CD4-positive, alpha-beta T cell (primary cell): ENCODE measurements around the gene CEP95. TPM values are rescaled to one million over a fixed set of nuclear protein-coding genes. Genes with fewer than 3 reads are reported as not detected.

Experiments
- ATAC-seq: fragments of 200-7000 bp; cut with Tn5 transposase; one replicate; pipeline ENCODE4 v1.10.0; 2022; ENCODE audit warnings: mild to moderate bottlenecking; ENCODE audit not compliant: poor library complexity
- CTCF ChIA-PET: fragments of 350-600 bp; sonication (Branson Sonifier 250); formaldehyde crosslinking; loops from one replicate; lab custom pipeline; 2021; ENCODE audit warnings: antibody characterized with exemption, inconsistent platforms; lab: Charles Lee
- POLR2A ChIA-PET: fragments of 350-600 bp; sonication (Branson Sonifier 250); formaldehyde crosslinking; loops from one replicate; lab custom pipeline; 2021; ENCODE audit warnings: antibody characterized with exemption, inconsistent platforms; lab: Charles Lee
- DNase-seq, 14 experiments: peaks; one replicate each; pipeline ENCODE4 v3.0.0-alpha.2; 2013 to 2020; ENCODE audit warnings: mixed read lengths in 2 of 14
- H3K27ac ChIP-seq, 2 donors: one replicate each; pipeline versions ENCODE4 v1.5.1 to v1.7.0; 2013; ENCODE audit warnings: low read length in 2 of 2, low read depth in 1 of 2, mild to moderate bottlenecking in 1 of 2
- H3K27me3 ChIP-seq, 2 experiments: 1 replicate in 1 of 2; 2 replicates in 1 of 2; pipeline versions ENCODE4 v1.6.1 to v1.7.0; 2013; ENCODE audit warnings: low read length in 2 of 2, control low read depth in 1 of 2, mild to moderate bottlenecking in 1 of 2, moderate library complexity in 1 of 2; ENCODE audit not compliant: insufficient read depth in 2 of 2, control insufficient read depth in 1 of 2
- H3K36me3 ChIP-seq: one replicate; pipeline ENCODE4 v1.6.1; 2013; ENCODE audit warnings: low read length, control low read depth; ENCODE audit not compliant: insufficient read depth
- H3K4me1 ChIP-seq: one replicate; pipeline ENCODE4 v1.6.1; 2013; ENCODE audit warnings: low read length, control low read depth; ENCODE audit not compliant: insufficient read depth
- H3K4me3 ChIP-seq: one replicate; pipeline ENCODE4 v1.5.1; 2013; ENCODE audit warnings: mild to moderate bottlenecking, low read length, moderate library complexity
- H3K9me3 ChIP-seq, 2 experiments: 1 replicate in 1 of 2; 2 replicates in 1 of 2; pipeline versions ENCODE4 v1.6.1 to v1.7.0; 2013; ENCODE audit warnings: low read length in 2 of 2, mild to moderate bottlenecking in 2 of 2, control low read depth in 1 of 2, moderate library complexity in 1 of 2; ENCODE audit not compliant: control insufficient read depth in 1 of 2, insufficient read depth in 1 of 2
- H3K27ac Mint-ChIP-seq: one replicate; pipeline ENCODE4 v1.8.0; 2020; ENCODE audit warnings: mixed read lengths
- H3K27me3 Mint-ChIP-seq: one replicate; pipeline ENCODE4 v1.8.0; 2021; ENCODE audit warnings: mixed read lengths
- H3K36me3 Mint-ChIP-seq: one replicate; pipeline ENCODE4 v1.8.0; 2021; ENCODE audit warnings: low read depth, mixed read lengths
- H3K4me1 Mint-ChIP-seq: one replicate; pipeline ENCODE4 v1.8.0; 2021; ENCODE audit warnings: low read depth, mixed read lengths
- H3K4me3 Mint-ChIP-seq: one replicate; pipeline ENCODE4 v1.8.0; 2020; ENCODE audit warnings: mild to moderate bottlenecking, mixed read lengths
- H3K9me3 Mint-ChIP-seq: one replicate; pipeline ENCODE4 v1.8.0; 2020; ENCODE audit warnings: mixed read lengths
- CTCF ChIP-seq: fragments of 200-600 bp; IDR thresholded peaks from one replicate; pipeline ENCODE4 v1.8.0; 2022; ENCODE audit warnings: antibody characterized with exemption, mild to moderate bottlenecking
- intact Hi-C, 2 experiments: fragments of 100-400 bp; cut with DNase I in 1 of 2; cut with micrococcal nuclease in 1 of 2; formaldehyde crosslinking; loops; one replicate each; pipeline versions ENCODE4 v1.15.1 to v1.9.0; 2023 to 2025; cut with DNase I, micrococcal nuclease
- total RNA-seq, 174 experiments: library from RNA in 2 of 174; stranded (reverse) in 2 of 174; gene quantifications; one replicate each; pipeline ENCODE4 v1.2.3 and lab custom pipeline; 2021 to 2026

The CEP95 gene
- total RNA-seq, 2 experiments from 2014 or later = 256 to 269 TPM

- peaks cover 83% of the 10 kb centered on the region for H3K4me1 Mint-ChIP-seq
- ATAC-seq (peak; percentile 77), DNase-seq (peak; percentile 93 to 99 (median 95))
- intact Hi-C loops = loop anchor here (1.0 to 10.0 kb wide), 4 partner anchors 9 to 722 kb away; partner anchors contain the start of genes CEP95 (in 2 of the 2), DDX5 (in 2 of the 2), CCDC47 (in 1 of the 2) and DDX42 (in 1 of the 2)
- Histone ChIP-seq H3K4me3 (peak within 1 kb of the TSS; percentile 77), H3K9me3 (no peaks in the 10 kb centered on the region), H3K4me1 (peaks cover 44% of the 10 kb centered on the region), H3K27me3 (no peaks in the 10 kb centered on the region), H3K27ac (peak within 1 kb of the TSS; percentile 85 to 91), H3K36me3 (peaks cover 52% of the 10 kb centered on the region)
- ChIA-PET POLR2A (interaction anchor here (0.6 to 10.7 kb wide), 24 partner anchors 8 to 795 kb away, joined by 3 to 453 read pairs (median 4); partner anchors contain the start of genes CEP95, DDX5, ICAM2 and SMURF2), CTCF (interaction anchor here (0.7 to 3.8 kb wide), 3 partner anchors 9 to 78 kb away, joined by 3 to 40 read pairs (median 3); partner anchors contain the start of genes CEP95 and DDX5)
- H3K4me3 Mint-ChIP-seq = peak within 1 kb of the TSS; percentile 100
- H3K27me3 Mint-ChIP-seq = no peaks in the 10 kb centered on the region
- H3K36me3 Mint-ChIP-seq = peaks cover 82% of the 10 kb centered on the region
- TF ChIP-seq CTCF = peak; percentile 56
- peak within 1 kb of the TSS; percentile 99 for H3K27ac Mint-ChIP-seq
- H3K9me3 Mint-ChIP-seq = no peaks in the 10 kb centered on the region
Measured at GRCh38 chr17:64496786-64497564, 9.8 kb upstream of the CEP95 start, which contains the start of gene POLG2. Gene POLG2 (minus strand): TSS chr17:64497054. CDS start chr17:64496968, 86 bp downstream.

- POLR2A ChIA-PET = interaction anchor here (1.0 to 10.7 kb wide), 12 partner anchors 7 to 477 kb away, joined by 3 to 453 read pairs (median 6); partner anchors contain the start of genes CEP95, DDX5 and ICAM2
- Histone ChIP-seq H3K9me3 (no peaks in the 10 kb centered on the region), H3K4me1 (peaks cover 44% of the 10 kb centered on the region), H3K36me3 (peaks cover 55% of the 10 kb centered on the region), H3K27ac (peak overlapping the region; percentile 85 to 91), H3K4me3 (peak overlapping the region; percentile 77), H3K27me3 (no peaks in the 10 kb centered on the region)
- ATAC-seq (peak; percentile 16), DNase-seq (no peak)
- Mint-ChIP-seq H3K4me1 (peaks cover 87% of the 10 kb centered on the region), H3K27me3 (no peaks in the 10 kb centered on the region), H3K36me3 (peaks cover 83% of the 10 kb centered on the region), H3K9me3 (no peaks in the 10 kb centered on the region), H3K27ac (peak overlapping the region; percentile 99), H3K4me3 (peak overlapping the region; percentile 100)
- CTCF ChIA-PET = interaction anchor here (0.7 to 3.8 kb wide), 3 partner anchors 9 to 79 kb away, joined by 3 to 40 read pairs (median 3); partner anchors contain the start of genes CEP95 and DDX5
- TF ChIP-seq CTCF = peak; percentile 14
- intact Hi-C loops = loop anchor here (1.0 to 10.0 kb wide), 4 partner anchors 9 to 723 kb away; partner anchors contain the start of genes CEP95 (in 2 of the 2), DDX5 (in 2 of the 2), CCDC47 (in 1 of the 2) and DDX42 (in 1 of the 2)
Measured at GRCh38 chr17:64497565-64498035, 9.2 kb upstream of the CEP95 start.
